OCI-LY3 (cell line): Measurements from ENCODE around the gene FCRL6.

ENCODE experiments used
- H2AFZ ChIP-seq: fragments of 200-600, 300-600 bp; shearing (Covaris generic); 2 replicates; pipeline ENCODE4 v1.6.0; 2014; ENCODE audit warnings: antibody characterized with exemption, low read depth, low read length
- H3K27ac ChIP-seq: fragments of 200-600, 300-600 bp; sonication (generic); 2 replicates; pipeline ENCODE4 v1.5.1; 2014; ENCODE audit warnings: mild to moderate bottlenecking, low read length, moderate library complexity, mixed read lengths
- H3K27me3 ChIP-seq: fragments of 200-600, 300-600 bp; sonication (generic); 2 replicates; pipeline ENCODE4 v1.6.1; 2014; ENCODE audit warnings: low read depth, low read length, mixed read lengths
- H3K36me3 ChIP-seq: fragments of 200-600, 300-600 bp; sonication (generic); replicated peaks from 2 replicates; pipeline ENCODE3; 2014; ENCODE audit warnings: low read depth, low read length, mixed read lengths
- H3K4me1 ChIP-seq: fragments of 300-600, 200-600 bp; sonication (generic); 2 replicates; pipeline ENCODE4 v1.6.1; 2014; ENCODE audit warnings: low read length, mixed read lengths
- H3K4me2 ChIP-seq: fragments of 200-600, 300-600 bp; sonication (generic); 2 replicates; pipeline ENCODE4 v1.6.1; 2014; ENCODE audit warnings: low read length, mixed read lengths
- H3K4me3 ChIP-seq: fragments of 300-600, 200-600 bp; sonication (generic); 2 replicates; pipeline ENCODE4 v1.5.1; 2014; ENCODE audit warnings: antibody characterized with exemption, mild to moderate bottlenecking, low read length, moderate library complexity
- H3K79me2 ChIP-seq: fragments of 300-600, 200-600 bp; shearing (Covaris generic); 2 replicates; pipeline ENCODE4 v1.6.1; 2014; ENCODE audit warnings: mild to moderate bottlenecking, low read length, mixed read lengths
- H3K9ac ChIP-seq: fragments of 300-600, 200-600 bp; shearing (Covaris generic); 2 replicates; pipeline ENCODE4 v1.6.0; 2014; ENCODE audit warnings: mild to moderate bottlenecking, low read length, moderate library complexity
- H3K9me3 ChIP-seq: fragments of 200-600, 300-600 bp; shearing (Covaris generic); 2 replicates; pipeline ENCODE4 v1.6.1; 2014; ENCODE audit warnings: low read length, mixed read lengths; ENCODE audit not compliant: insufficient read depth
- H4K20me1 ChIP-seq: fragments of 200-600, 300-600 bp; sonication (generic); 2 replicates; pipeline ENCODE4 v1.6.1; 2016; ENCODE audit warnings: low read length, mixed read lengths; ENCODE audit not compliant: insufficient read depth
- EZH2phosphoT487 ChIP-seq: fragments of 200-600 bp; shearing (Covaris generic); IDR thresholded peaks from 2 replicates; pipeline ENCODE4 v1.6.1; 2018; ENCODE audit warnings: antibody characterized with exemption, mixed run types, low read depth
- TF ChIP-seq, protein P1 (sequence below): fragments of 200-600, 300-600 bp; sonication (generic); IDR thresholded peaks from 2 replicates; pipeline ENCODE4 v1.5.1; 2014; ENCODE audit warnings: antibody characterized with exemption, low read length, low read depth

Gene FCRL6

GRCh38 chr1:159798893-159799292 lies 3.3 kb upstream of the FCRL6 start:
- Histone ChIP-seq H3K9me3 (no peaks in the 10 kb centered on the region), H3K36me3 (no peaks in the 10 kb centered on the region), H4K20me1 (no peaks in the 10 kb centered on the region), H3K4me2 (no peak overlapping the region), H3K79me2 (no peaks in the 10 kb centered on the region), H3K4me1 (peaks cover 18% of the 10 kb centered on the region), H3K27me3 (peaks cover 85% of the 10 kb centered on the region), H3K27ac (no peak overlapping the region), H3K9ac (no peak overlapping the region), H3K4me3 (no peak overlapping the region), H2AFZ (no peak overlapping the region)
- TF ChIP-seq EZH2phosphoT487: no peak
- TF ChIP-seq, protein P1, sequence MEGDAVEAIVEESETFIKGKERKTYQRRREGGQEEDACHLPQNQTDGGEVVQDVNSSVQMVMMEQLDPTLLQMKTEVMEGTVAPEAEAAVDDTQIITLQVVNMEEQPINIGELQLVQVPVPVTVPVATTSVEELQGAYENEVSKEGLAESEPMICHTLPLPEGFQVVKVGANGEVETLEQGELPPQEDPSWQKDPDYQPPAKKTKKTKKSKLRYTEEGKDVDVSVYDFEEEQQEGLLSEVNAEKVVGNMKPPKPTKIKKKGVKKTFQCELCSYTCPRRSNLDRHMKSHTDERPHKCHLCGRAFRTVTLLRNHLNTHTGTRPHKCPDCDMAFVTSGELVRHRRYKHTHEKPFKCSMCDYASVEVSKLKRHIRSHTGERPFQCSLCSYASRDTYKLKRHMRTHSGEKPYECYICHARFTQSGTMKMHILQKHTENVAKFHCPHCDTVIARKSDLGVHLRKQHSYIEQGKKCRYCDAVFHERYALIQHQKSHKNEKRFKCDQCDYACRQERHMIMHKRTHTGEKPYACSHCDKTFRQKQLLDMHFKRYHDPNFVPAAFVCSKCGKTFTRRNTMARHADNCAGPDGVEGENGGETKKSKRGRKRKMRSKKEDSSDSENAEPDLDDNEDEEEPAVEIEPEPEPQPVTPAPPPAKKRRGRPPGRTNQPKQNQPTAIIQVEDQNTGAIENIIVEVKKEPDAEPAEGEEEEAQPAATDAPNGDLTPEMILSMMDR: peak; percentile 98

- no peak for TF ChIP-seq EZH2phosphoT487
- TF ChIP-seq, protein P1: no peak
- H3K4me3 ChIP-seq: no peak overlapping the region
- H4K20me1 ChIP-seq: no peaks in the 10 kb centered on the region
- H3K27me3 ChIP-seq: peaks cover 90% of the 10 kb centered on the region
- H3K27ac ChIP-seq: no peak overlapping the region
- peaks cover 18% of the 10 kb centered on the region for H3K4me1 ChIP-seq
- H3K79me2 ChIP-seq: no peaks in the 10 kb centered on the region
- no peak overlapping the region for H2AFZ ChIP-seq
- no peak overlapping the region for H3K9ac ChIP-seq
- H3K36me3 ChIP-seq: no peaks in the 10 kb centered on the region
- no peaks in the 10 kb centered on the region for H3K9me3 ChIP-seq
- H3K4me2 ChIP-seq: no peak overlapping the region
Observed at GRCh38 chr1:159799446-159799985, 2.6 kb upstream of the FCRL6 start.

- no peaks in the 10 kb centered on the region for H4K20me1 ChIP-seq
- H2AFZ ChIP-seq: no peak overlapping the region; the same call in 1 of the 2 replicates
- H3K4me1 ChIP-seq: peaks cover 18% of the 10 kb centered on the region
- H3K4me3 ChIP-seq: no peak overlapping the region
- H3K27me3 ChIP-seq: peaks cover 90% of the 10 kb centered on the region
- H3K27ac ChIP-seq: no peak overlapping the region
- no peak overlapping the region for H3K9ac ChIP-seq
- TF ChIP-seq, protein P1: no peak
- no peak for TF ChIP-seq EZH2phosphoT487
- H3K79me2 ChIP-seq: no peaks in the 10 kb centered on the region
- no peaks in the 10 kb centered on the region for H3K36me3 ChIP-seq
- peak overlapping the region; percentile 30 for H3K4me2 ChIP-seq
- no peaks in the 10 kb centered on the region for H3K9me3 ChIP-seq
Observed at GRCh38 chr1:159800177-159800930, 1.8 kb upstream of the FCRL6 start.

DNA sequence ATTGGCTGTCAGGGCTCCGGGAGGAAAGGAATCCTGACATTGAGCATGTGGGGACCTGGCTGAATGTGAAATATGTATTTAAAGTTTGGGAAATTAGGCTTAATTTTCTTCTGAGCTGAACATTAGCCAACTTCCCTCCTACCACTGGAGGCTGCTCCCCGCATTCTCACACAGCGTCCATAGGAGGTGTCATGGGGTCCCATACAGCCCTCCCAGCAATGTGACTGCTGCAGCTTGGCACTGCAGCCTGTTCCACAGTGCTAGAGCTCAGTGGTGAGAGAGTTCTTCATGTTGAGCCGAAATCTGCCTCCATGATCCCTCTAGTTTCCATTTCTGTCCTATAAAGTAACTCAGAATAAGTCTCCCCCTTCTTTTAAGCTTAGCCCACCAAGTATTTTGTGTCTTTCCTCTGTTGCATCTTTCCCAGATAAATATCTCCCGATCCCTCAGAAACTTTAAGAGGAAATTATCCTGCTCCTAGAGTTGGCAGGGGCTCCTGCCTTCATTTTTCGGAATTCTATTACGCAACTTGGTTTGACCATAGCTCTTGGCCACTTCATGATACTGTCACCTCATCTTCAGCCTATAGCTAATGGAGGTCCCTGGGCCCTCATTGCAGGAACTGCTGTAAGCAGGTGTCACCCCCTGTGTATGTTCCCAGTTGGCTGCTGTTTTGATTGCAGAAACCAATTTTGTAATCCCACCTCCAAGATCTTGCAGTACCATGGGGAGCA lies 2.0 kb downstream of the FCRL6 start:
- Histone ChIP-seq H3K4me1 (peaks cover 18% of the 10 kb centered on the region), H3K9me3 (no peaks in the 10 kb centered on the region), H3K9ac (no peak overlapping the region), H3K79me2 (no peaks in the 10 kb centered on the region), H2AFZ (no peak overlapping the region), H3K4me2 (no peak overlapping the region), H3K27me3 (peaks cover 74% of the 10 kb centered on the region), H4K20me1 (no peaks in the 10 kb centered on the region), H3K4me3 (no peak overlapping the region), H3K27ac (no peak overlapping the region), H3K36me3 (no peaks in the 10 kb centered on the region)
- no peak for TF ChIP-seq EZH2phosphoT487
- TF ChIP-seq, protein P1: no peak; the same call in 1 of the 2 replicates
